Measurements from ENCODE around the gene OR10A3. TPM values are rescaled to one million over a fixed set of nuclear protein-coding genes. Genes with fewer than 3 reads are reported as not detected.

The OR10A3 gene
- total and polyA plus RNA-seq, 10 donors: not detected

DNA sequence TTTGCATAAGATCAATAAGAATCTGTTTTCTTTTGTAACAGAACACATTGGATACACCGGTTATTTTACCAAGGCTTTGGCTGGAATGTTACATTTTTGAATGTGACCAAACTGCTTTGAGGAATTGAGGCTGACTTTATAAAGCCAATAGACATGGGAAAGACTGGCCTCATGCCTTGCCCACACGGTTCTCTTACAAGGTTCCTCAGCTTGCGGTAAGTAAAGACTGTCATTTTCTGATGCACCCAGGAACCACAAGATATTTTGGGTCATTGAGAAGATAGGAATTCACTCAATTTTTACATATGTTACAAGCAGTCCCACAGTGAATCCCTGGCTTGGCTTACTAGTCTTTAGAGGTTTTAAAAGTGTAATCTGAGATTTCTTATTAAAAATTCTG lies 34.4 kb downstream of the OR10A3 start:
- H3K4me3 ChIP-seq: no peak overlapping the region
- no peak for DNase-seq
- TF ChIP-seq POLR2A (IDR thresholded peaks at IDR 0.05): no peak
- TF ChIP-seq, protein P1, sequence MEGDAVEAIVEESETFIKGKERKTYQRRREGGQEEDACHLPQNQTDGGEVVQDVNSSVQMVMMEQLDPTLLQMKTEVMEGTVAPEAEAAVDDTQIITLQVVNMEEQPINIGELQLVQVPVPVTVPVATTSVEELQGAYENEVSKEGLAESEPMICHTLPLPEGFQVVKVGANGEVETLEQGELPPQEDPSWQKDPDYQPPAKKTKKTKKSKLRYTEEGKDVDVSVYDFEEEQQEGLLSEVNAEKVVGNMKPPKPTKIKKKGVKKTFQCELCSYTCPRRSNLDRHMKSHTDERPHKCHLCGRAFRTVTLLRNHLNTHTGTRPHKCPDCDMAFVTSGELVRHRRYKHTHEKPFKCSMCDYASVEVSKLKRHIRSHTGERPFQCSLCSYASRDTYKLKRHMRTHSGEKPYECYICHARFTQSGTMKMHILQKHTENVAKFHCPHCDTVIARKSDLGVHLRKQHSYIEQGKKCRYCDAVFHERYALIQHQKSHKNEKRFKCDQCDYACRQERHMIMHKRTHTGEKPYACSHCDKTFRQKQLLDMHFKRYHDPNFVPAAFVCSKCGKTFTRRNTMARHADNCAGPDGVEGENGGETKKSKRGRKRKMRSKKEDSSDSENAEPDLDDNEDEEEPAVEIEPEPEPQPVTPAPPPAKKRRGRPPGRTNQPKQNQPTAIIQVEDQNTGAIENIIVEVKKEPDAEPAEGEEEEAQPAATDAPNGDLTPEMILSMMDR (IDR thresholded peaks at IDR 0.05 in 8 of 11, conservative IDR thresholded peaks at IDR 0.05 in 3 of 11): no peak
- no peak for TF ChIP-seq POLR2AphosphoS5 (IDR thresholded peaks at IDR 0.05)
- intact Hi-C loops (cut with DNase I; ENCODE audit: low total_unique reads): no loop called here
- H3K27me3 ChIP-seq (replicated peaks in 1 of 7): peaks cover 0 to 22% (median 0%) of the 10 kb centered on the region in 7 donors
- no peaks in the 10 kb centered on the region for H3K36me3 ChIP-seq
- H3K4me1 ChIP-seq: no peaks in the 10 kb centered on the region
- 48 to 68% (median 56%) methylated on average over 3 of the region's 3 CpGs for WGBS, 5 donors
- no peaks in the 10 kb centered on the region for H3K9me3 ChIP-seq
- H3K27ac ChIP-seq: no peak overlapping the region

DNA sequence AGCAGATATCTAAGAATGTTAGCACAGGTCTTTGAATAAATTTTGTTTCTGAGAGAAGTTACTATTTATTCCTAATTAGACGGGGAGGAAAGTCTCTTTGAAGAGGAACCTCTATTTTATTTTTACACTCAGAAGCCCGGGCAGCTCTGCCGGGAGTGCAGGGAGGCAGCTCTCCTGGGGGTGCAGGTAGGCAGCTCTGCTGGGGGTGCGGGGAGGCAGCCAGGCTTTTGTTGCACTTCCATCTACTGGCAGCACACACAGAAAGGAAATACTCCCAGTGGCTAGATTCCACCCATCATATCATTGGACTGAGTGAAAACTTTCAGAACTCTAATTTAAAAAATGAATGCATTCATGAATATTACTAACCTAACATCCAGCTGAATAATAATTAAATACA lies 35.0 kb downstream of the OR10A3 start:
- H3K27me3 ChIP-seq (replicated peaks in 1 of 7): peaks cover 0 to 20% (median 0%) of the 10 kb centered on the region in 7 donors
- intact Hi-C loops (cut with DNase I; ENCODE audit: low total_unique reads): no loop called here
- TF ChIP-seq POLR2A (IDR thresholded peaks at IDR 0.05): no peak
- TF ChIP-seq, protein P1 (IDR thresholded peaks at IDR 0.05 in 8 of 11, conservative IDR thresholded peaks at IDR 0.05 in 3 of 11): no peak
- TF ChIP-seq POLR2AphosphoS5 (IDR thresholded peaks at IDR 0.05): no peak
- no peaks in the 10 kb centered on the region for H3K9me3 ChIP-seq
- 17 to 23% (median 20%) methylated on average over 4 of the region's 4 CpGs for WGBS, 5 donors
- no peaks in the 10 kb centered on the region for H3K36me3 ChIP-seq
- no peaks in the 10 kb centered on the region for H3K4me1 ChIP-seq
- no peak overlapping the region for H3K4me3 ChIP-seq
- no peak for DNase-seq
- no peak overlapping the region for H3K27ac ChIP-seq

DNA sequence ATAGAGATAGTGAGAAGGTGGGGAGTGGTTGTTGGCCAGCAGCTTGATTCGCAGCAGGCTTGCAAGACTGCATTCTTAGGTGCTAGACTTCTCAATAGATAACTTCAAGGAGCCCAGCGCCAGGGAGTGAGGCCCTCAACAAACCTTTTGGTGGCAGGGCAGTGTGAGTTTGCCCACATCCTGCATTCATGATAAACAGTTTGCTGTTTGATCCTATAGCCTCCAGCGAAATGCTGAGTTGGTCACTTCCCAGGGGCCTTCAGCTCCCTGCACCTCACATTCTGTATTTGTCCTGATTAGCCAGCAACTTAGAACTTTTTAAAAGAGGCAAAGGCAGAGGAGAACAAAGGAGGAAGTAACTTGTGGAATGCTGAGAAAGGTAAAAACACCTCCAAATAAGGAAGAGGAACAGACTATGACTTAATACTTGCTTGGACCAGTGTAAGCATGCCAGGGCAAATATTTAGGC lies 35.5 kb downstream of the OR10A3 start:
- H3K4me3 ChIP-seq: no peak overlapping the region
- H3K27ac ChIP-seq: no peak overlapping the region
- H3K36me3 ChIP-seq: no peaks in the 10 kb centered on the region
- no peaks in the 10 kb centered on the region for H3K9me3 ChIP-seq
- intact Hi-C loops (cut with DNase I; ENCODE audit: low total_unique reads): no loop called here
- no peak for DNase-seq
- no peak for TF ChIP-seq POLR2AphosphoS5 (IDR thresholded peaks at IDR 0.05)
- TF ChIP-seq, protein P1 (IDR thresholded peaks at IDR 0.05 in 8 of 11, conservative IDR thresholded peaks at IDR 0.05 in 3 of 11): no peak
- TF ChIP-seq POLR2A (IDR thresholded peaks at IDR 0.05): no peak
- WGBS, 5 donors: 46 to 63% (median 61%) methylated on average over 3 of the region's 3 CpGs
- H3K4me1 ChIP-seq: no peaks in the 10 kb centered on the region
- H3K27me3 ChIP-seq (replicated peaks in 1 of 7): peaks cover 0 to 15% (median 0%) of the 10 kb centered on the region in 7 donors

DNA sequence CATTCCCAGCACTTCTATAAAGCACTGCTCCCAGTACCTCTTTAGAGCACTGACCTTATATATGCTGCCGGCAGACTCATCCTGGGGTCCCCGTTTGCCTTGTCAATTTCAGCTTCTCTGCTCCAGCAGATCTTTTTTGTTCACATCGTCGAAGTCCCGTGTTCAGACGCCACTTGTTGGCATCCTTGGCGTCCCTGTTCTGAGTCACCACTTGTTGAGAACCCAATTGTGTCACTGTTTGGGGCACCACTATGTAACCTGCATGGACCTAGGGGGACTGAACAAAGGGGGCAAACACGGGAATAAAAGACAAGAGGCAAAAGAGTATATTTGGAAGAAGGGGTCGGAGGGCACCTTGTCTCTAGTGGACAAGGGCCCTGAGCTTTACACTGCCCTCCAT lies 36.0 kb downstream of the OR10A3 start:
- Histone ChIP-seq H3K4me3 (no peak overlapping the region), H3K36me3 (no peaks in the 10 kb centered on the region), H3K27me3 (replicated peaks in 1 of 7) (peaks cover 0 to 14% (median 0%) of the 10 kb centered on the region in 7 donors), H3K9me3 (no peaks in the 10 kb centered on the region), H3K4me1 (no peaks in the 10 kb centered on the region), H3K27ac (no peak overlapping the region)
- no peak for TF ChIP-seq POLR2A (IDR thresholded peaks at IDR 0.05)
- TF ChIP-seq, protein P1 (IDR thresholded peaks at IDR 0.05 in 8 of 11, conservative IDR thresholded peaks at IDR 0.05 in 3 of 11): no peak
- no peak for TF ChIP-seq POLR2AphosphoS5 (IDR thresholded peaks at IDR 0.05)
- no peak for DNase-seq
- WGBS, 5 donors: 72 to 89% (median 78%) methylated on average over 9 of the region's 9 CpGs
- intact Hi-C loops (cut with DNase I; ENCODE audit: low total_unique reads): no loop called here
